GM21576 (cell line): ENCODE results near the gene MCF2L2.

ENCODE experiments used
- ATAC-seq: cut with Tn5 transposase; IDR thresholded peaks from one replicate; pipeline ENCODE4 v1.9.1; 2021; ENCODE audit warnings: mild to moderate bottlenecking, moderate library complexity; ENCODE audit not compliant: unreplicated experiment

MCF2L2 gene

GRCh38 chr3:183212096-183212495, 216.3 kb downstream of the MCF2L2 start:
- ATAC-seq: no peak

DNA sequence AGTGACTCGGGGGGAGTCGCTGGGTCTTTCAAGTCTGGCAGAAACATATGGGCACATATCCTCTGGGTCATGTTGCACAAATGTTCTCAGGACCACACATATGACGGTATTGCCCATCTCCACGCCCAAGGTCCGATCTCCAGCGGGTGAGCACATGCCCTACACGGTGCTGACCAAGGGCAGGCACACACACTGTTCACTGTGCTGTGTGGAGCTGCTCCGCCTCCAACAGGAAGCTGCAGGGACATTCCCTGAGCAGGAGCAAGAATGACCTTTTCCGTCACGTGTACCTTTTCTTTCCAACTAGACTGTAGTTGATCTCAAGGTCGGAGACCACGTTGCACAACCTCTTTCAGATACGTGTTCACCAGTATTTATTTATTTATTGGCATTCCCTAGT, 217.1 kb downstream of the MCF2L2 start:
- no peak for ATAC-seq

DNA sequence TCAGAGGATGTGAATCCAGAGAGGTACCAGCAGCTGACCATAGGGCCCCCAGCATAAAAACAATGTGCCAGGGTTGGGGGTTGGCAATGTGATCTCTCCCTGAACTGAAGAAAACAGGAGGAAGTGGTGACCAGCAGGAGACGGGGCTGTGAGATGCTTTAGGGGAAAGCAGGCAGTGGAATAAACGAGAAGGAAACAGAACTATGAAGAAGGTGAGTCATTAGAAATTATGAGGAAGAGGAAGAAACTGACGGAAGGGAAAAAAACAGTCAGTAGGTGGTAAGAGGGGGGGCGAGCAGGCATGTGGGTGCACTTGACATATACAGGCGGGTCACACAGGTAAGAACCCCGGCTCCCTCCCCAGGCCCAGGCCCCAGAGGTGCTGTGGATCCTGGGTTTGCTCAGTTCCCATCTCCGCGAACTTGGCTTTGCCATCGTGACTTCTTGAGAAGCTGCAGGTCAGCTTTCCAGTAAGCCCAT, 217.5 kb downstream of the MCF2L2 start:
- ATAC-seq: no peak

DNA sequence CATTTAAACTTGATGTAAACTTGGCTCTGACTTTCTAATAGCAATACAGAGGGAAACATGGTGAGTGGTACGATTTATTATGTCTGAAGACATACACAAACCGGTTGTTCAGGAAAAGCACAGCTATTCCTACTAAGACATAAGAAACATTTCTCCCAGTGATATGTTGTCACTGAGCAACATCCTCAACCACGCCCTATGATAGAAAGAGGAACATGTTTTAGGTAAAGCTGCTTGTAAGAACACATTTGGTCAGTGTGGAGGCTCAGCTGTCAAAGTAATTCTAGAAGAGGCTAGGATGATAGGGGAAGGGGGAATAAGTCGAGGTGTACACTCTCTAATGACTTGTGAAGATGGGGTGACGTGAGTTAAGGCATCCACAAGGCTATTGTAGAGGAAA, 218.1 kb downstream of the MCF2L2 start:
- ATAC-seq: no peak

- ATAC-seq: no peak
Measured at GRCh38 chr3:183208800-183209199, 219.6 kb downstream of the MCF2L2 start.

DNA sequence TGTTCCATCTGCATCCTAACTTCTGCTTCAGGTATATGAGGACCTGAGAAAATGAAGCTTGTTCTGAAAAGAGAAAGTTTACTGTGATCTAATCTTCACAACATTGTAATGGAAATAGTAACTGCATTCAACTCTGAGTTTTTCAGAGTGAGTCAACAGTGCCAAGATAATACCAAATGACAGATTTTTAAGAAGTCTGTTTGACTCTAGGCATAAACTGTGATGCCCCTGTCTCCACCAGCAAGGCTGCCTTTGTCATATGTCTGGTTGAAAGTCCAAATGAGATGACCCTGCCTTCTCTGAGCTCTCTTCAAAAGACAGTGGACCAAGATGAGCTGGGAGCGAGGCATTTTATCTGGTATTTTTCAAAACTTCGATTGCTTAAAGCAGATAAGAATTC, 220.2 kb downstream of the MCF2L2 start:
- no peak for ATAC-seq

- no peak for ATAC-seq
Measured at GRCh38 chr3:183203670-183204069, 224.7 kb downstream of the MCF2L2 start.

- no peak for ATAC-seq
Measured at GRCh38 chr3:183202004-183202722, 226.3 kb downstream of the MCF2L2 start.

- no peak for ATAC-seq
Measured at GRCh38 chr3:183198939-183199338, 229.5 kb downstream of the MCF2L2 start.

DNA sequence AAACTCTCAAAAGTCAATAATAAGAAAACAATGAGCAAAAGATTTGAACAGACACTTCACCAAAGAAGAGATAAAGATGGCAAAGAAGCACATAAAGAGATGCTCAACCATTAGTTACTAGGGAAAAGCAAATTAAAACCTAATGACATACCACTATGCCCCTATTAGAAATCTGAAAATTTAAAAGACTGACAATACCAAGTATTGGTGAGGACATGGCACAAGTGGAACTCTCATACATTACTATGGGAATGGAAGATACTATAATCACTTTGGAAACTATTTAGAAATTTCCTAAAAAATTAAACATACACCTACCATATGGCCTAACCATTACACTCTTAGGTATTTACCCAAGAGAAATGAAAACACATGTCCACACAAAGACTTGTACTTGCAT, 230.7 kb downstream of the MCF2L2 start:
- ATAC-seq: no peak

GRCh38 chr3:183195266-183195665, 233.2 kb downstream of the MCF2L2 start:
- no peak for ATAC-seq

- ATAC-seq: no peak
Measured at GRCh38 chr3:183193762-183194689, 234.4 kb downstream of the MCF2L2 start.

DNA sequence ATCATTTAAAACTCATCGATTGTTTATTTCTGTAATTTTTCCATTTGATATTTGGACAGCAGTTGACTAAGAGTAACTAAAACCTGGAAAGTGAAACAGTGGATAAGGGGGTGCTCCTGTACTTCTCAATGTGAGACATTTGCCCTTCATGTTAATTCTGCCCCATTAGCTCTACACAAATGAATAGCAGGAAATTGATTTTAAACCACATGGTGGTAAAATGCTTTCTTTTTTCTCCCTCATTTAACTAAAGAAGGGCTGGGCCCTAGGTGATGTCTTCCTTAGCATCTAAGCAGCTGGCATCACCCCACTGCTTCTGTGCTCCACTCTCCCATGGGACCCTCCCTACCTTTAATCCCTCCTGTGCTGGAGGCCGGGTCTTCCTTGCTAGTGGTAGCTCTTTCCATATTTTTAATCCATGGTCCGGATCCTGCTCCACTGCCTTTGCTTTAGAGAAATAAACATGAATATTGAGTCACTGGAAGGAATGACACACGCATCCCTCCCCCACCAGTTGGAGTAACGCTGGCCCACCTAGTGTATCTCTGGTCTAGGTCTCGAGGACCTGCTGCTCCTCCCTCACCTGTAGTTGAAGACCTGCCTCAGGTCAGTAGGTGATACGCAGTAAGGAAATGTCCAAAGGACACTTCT, 235.6 kb downstream of the MCF2L2 start:
- ATAC-seq: no peak

DNA sequence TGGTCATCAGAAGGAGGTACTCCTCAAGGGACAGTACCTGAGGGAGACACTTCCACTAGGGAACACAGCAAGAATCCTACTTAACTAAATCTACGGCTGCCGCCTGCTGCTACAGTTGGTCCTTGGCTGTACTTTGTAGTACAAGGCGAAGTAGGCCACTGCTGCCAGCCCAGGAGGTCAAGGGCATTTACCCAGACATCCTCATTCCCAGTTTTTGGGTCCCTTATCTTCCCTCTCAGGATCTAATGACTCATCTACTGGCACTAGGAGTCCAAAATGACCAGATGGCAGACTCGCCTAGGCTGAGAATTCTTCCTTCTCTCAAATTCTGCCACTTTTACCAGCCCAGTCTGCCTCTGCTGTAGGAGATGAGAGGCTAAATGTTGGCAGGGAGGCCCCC, 238.8 kb downstream of the MCF2L2 start:
- ATAC-seq: no peak

DNA sequence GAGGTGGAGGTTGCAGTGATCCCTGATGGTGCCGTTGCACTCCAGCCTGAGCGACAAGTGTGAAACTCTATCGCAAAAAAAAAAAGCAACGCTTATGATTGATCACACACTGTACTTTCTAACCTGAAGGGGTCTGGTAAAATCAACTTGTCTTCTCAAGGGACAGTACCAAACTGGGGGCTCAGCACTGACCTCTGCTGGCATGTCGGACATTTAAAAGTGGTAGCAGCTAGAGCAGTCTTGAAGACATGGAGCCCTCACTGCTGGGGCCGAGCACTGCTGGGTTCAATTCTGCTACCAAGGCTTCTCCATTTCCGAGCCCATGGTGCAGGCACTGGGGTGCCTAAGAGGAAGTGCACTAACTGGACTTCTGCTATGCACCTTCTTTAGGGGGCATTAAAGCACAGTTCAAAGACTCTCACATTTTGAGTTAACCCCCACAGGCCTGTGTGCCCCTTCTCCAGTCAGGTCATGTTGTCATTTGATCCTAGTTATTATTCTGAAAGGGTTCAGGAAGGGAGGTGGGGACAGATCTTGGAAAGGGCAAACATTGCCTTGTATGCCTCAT, 239.4 kb downstream of the MCF2L2 start:
- ATAC-seq: no peak

- no peak for ATAC-seq
Measured at GRCh38 chr3:183185696-183186095, 242.7 kb downstream of the MCF2L2 start.

- no peak for ATAC-seq
Measured at GRCh38 chr3:183182732-183183610, 245.4 kb downstream of the MCF2L2 start.

DNA sequence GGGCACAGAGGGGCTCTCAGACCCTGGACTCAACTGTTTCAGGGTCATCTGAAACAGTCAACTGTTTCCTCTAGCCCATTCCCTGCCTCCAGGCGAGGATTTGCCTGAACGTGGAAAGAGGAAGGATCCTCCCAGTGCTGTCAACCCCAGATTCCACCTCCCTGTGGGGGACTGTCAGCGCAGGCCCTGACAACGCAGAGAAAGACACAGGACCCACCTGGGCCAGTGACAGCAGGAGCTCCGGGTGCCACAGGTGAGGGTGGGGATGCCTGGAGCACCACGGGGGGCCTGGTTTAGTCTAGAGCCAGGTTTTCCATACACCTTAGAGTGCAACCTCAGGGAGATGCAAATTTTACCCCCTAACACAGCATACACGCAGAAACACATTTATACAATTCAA, 246.3 kb downstream of the MCF2L2 start:
- no peak for ATAC-seq

GRCh38 chr3:183181606-183182005, 246.8 kb downstream of the MCF2L2 start:
- ATAC-seq: no peak

- no peak for ATAC-seq
Measured at GRCh38 chr3:183180784-183181295, 247.6 kb downstream of the MCF2L2 start.
